Astrocyte (in vitro differentiated cells and primary cell): ENCODE measurements around the gene ZNF33B.

Source experiments
- EZH2 ChIP-seq: IDR thresholded peaks from 2 replicates; pipeline ENCODE4 v1.6.1; 2012; ENCODE audit warnings: mild to moderate bottlenecking, low read length, inconsistent platforms; ENCODE audit not compliant: insufficient read depth
- TF ChIP-seq, protein P1 (sequence below): IDR thresholded peaks from 2 replicates; pipeline ENCODE4 v1.5.1; 2011; ENCODE audit warnings: low read depth, mild to moderate bottlenecking, inconsistent platforms, low read length, moderate library complexity; ENCODE audit not compliant: insufficient read depth

DNA sequence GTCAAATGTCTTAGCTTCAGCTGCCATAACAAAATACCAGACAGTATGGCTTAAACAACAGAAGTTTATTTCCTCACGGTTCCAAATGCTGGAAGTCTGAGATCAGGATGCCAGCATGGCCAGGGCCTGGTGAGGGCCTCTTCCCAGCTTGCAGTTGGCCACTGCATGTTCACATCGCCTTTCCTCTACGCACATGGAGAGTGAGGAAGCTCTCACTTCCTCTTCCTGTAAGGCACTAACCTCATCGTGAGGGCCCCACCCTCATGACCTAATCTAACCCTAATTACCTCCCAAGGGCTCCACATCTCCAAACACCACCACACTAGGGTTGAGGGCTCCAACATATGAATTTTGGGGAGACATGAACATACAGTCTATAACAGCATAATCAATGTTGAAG, 14.4 kb downstream of the ZNF33B start:
- TF ChIP-seq, protein P1, sequence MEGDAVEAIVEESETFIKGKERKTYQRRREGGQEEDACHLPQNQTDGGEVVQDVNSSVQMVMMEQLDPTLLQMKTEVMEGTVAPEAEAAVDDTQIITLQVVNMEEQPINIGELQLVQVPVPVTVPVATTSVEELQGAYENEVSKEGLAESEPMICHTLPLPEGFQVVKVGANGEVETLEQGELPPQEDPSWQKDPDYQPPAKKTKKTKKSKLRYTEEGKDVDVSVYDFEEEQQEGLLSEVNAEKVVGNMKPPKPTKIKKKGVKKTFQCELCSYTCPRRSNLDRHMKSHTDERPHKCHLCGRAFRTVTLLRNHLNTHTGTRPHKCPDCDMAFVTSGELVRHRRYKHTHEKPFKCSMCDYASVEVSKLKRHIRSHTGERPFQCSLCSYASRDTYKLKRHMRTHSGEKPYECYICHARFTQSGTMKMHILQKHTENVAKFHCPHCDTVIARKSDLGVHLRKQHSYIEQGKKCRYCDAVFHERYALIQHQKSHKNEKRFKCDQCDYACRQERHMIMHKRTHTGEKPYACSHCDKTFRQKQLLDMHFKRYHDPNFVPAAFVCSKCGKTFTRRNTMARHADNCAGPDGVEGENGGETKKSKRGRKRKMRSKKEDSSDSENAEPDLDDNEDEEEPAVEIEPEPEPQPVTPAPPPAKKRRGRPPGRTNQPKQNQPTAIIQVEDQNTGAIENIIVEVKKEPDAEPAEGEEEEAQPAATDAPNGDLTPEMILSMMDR, result no peak
- no peak for TF ChIP-seq EZH2
